Measurements from ENCODE around the gene RPP40. TPM values are rescaled to one million over a fixed set of nuclear protein-coding genes. Genes with fewer than 3 reads are reported as not detected.

RPP40 gene
- total RNA-seq, 6 experiments from 2014 or later: 2.8 to 15.5 (median 5.5) TPM

DNA sequence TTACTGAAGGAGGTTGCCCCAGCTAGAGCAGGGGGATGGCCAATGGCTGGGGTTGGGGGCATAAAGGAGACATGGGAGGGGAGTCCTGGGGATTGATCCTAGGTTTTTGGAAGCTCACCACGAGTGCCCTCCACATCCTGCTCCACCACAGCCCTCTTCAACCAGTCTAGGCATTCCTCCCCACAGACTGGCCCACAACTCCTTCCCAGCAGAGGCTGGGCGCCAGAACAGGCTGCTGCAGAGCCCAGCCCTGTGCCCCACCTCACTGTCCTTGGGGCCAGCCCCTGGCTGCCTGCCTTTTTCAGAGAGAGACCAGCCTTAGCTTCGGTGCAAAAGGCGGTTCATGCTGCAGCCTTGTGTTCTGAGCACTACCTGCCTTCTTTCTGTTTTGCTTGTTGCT lies 16.4 kb downstream of the RPP40 start:
- ATAC-seq: no peak
- DNase-seq: no peak
- Histone ChIP-seq H3K27ac (no peak overlapping the region), H3K27me3 (no peaks in the 10 kb centered on the region), H3K4me3 (no peak overlapping the region), H3K9me3 (no peaks in the 10 kb centered on the region), H3K4me1 (no peaks in the 10 kb centered on the region), H3K36me3 (no peaks in the 10 kb centered on the region)
- WGBS (ENCODE audit: insufficient coverage, low coverage, low lambda C conversion rate, missing lambda C conversion rate): 100% methylated on average over 1 of the region's 4 CpGs
- intact Hi-C loops (cut with DNase I): no loop called here
- TF ChIP-seq POLR2A (IDR thresholded peaks at IDR 0.05): no peak
- TF ChIP-seq, protein P1, sequence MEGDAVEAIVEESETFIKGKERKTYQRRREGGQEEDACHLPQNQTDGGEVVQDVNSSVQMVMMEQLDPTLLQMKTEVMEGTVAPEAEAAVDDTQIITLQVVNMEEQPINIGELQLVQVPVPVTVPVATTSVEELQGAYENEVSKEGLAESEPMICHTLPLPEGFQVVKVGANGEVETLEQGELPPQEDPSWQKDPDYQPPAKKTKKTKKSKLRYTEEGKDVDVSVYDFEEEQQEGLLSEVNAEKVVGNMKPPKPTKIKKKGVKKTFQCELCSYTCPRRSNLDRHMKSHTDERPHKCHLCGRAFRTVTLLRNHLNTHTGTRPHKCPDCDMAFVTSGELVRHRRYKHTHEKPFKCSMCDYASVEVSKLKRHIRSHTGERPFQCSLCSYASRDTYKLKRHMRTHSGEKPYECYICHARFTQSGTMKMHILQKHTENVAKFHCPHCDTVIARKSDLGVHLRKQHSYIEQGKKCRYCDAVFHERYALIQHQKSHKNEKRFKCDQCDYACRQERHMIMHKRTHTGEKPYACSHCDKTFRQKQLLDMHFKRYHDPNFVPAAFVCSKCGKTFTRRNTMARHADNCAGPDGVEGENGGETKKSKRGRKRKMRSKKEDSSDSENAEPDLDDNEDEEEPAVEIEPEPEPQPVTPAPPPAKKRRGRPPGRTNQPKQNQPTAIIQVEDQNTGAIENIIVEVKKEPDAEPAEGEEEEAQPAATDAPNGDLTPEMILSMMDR (IDR thresholded peaks at IDR 0.05): no peak

DNA sequence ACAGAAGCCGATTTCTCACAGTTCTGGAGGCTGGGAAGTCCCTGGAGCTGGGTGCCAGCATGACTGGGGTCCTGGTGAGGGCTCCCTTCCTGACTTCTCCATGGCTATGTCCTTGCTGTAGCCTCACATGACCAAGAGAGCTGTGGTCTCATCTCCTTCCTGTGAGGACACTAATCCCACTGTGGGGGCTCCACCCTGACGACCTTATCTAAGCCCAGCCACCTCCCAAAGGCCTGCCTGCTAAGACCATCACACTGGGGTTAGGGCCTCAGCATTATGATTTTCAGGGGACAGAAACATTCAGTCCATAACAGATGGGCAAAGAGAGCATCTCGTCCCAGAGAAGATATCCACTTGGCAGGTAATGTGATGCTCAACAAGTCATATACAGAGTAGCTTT lies 16.8 kb downstream of the RPP40 start:
- 67% methylated on average over 1 of the region's 3 CpGs for WGBS (ENCODE audit: insufficient coverage, low coverage, low lambda C conversion rate, missing lambda C conversion rate)
- H3K9me3 ChIP-seq: no peaks in the 10 kb centered on the region
- no peak overlapping the region for H3K4me3 ChIP-seq
- intact Hi-C loops (cut with DNase I): no loop called here
- H3K4me1 ChIP-seq: no peaks in the 10 kb centered on the region
- no peaks in the 10 kb centered on the region for H3K36me3 ChIP-seq
- no peak for DNase-seq
- H3K27ac ChIP-seq: no peak overlapping the region
- no peak for TF ChIP-seq POLR2A (IDR thresholded peaks at IDR 0.05)
- TF ChIP-seq, protein P1 (IDR thresholded peaks at IDR 0.05): no peak
- no peak for ATAC-seq
- H3K27me3 ChIP-seq: no peaks in the 10 kb centered on the region

DNA sequence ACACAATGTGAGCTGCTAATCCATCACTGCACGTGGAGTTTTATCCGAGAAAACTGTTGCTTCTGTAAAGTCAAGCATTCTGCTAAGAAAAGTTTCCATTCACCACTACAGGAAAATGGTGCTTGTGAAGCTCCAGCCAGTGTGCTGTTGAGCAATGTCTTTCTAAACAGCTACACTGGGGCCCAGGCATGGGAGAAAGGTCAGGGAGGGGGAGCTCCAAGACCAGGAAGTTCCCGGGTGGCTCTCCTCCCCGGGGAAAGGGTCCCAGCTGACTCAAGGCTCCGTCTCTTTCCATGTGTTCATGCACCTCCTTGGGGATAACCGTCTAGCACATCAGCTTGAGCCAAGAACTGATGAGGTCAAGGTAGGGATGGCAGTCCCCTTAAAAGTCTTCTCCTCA lies 20.5 kb downstream of the RPP40 start:
- Histone ChIP-seq H3K27ac (no peak overlapping the region), H3K36me3 (no peaks in the 10 kb centered on the region), H3K4me1 (no peaks in the 10 kb centered on the region), H3K4me3 (no peak overlapping the region), H3K9me3 (no peaks in the 10 kb centered on the region), H3K27me3 (no peaks in the 10 kb centered on the region)
- no peak for ATAC-seq
- TF ChIP-seq, protein P1 (IDR thresholded peaks at IDR 0.05): no peak
- TF ChIP-seq POLR2A (IDR thresholded peaks at IDR 0.05): no peak
- DNase-seq: no peak
- 64% methylated on average over 2 of the region's 6 CpGs for WGBS (ENCODE audit: insufficient coverage, low coverage, low lambda C conversion rate, missing lambda C conversion rate)
- intact Hi-C loops (cut with DNase I): no loop called here

DNA sequence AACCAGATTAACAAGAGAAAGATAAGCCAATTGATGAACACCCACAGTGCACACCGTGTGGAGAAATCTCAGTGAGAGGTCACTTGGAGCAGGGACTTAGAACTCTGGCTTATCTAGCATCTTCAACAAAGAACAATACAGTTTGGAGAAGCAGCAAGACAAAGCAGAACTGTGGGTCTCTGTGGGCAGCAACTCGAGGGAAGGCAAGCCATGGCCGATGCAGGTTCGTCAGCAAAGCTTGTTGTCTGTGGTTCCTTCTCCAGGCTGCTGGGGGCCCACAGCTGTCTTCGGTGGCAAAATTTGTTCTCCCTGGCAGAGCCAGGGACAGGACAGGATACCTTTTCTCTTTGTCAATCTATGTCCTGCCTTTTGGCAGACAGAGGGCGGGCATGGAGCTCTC lies 22.1 kb downstream of the RPP40 start:
- H3K4me3 ChIP-seq: no peak overlapping the region
- no peaks in the 10 kb centered on the region for H3K4me1 ChIP-seq
- WGBS (ENCODE audit: insufficient coverage, low coverage, low lambda C conversion rate, missing lambda C conversion rate): 51% methylated on average over 3 of the region's 6 CpGs
- no peak for DNase-seq
- no peak overlapping the region for H3K27ac ChIP-seq
- no peak for TF ChIP-seq POLR2A (IDR thresholded peaks at IDR 0.05)
- TF ChIP-seq, protein P1 (IDR thresholded peaks at IDR 0.05): no peak
- no peaks in the 10 kb centered on the region for H3K9me3 ChIP-seq
- H3K36me3 ChIP-seq: no peaks in the 10 kb centered on the region
- H3K27me3 ChIP-seq: no peaks in the 10 kb centered on the region
- no peak for ATAC-seq
- intact Hi-C loops (cut with DNase I): no loop called here

DNA sequence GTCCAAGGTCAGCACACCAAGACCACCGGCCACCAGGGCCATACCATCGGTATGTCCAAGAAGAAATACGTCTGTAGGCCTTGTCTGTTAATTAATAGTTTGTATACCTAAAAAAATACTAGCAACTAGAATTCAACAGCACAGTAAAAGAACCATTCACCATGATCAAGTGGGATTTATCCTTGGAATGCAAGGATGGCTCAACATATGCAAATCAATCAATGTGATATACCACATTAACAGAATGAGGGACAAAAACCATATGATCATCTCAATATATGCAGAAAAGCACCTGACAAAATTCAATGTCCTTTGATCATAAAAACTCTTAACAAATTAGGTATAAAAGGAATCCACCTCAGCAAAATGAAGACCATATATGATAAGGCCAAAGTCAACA lies 24.4 kb downstream of the RPP40 start:
- Histone ChIP-seq H3K4me1 (no peaks in the 10 kb centered on the region), H3K4me3 (no peak overlapping the region), H3K36me3 (no peaks in the 10 kb centered on the region), H3K27me3 (no peaks in the 10 kb centered on the region), H3K9me3 (no peaks in the 10 kb centered on the region), H3K27ac (no peak overlapping the region)
- ATAC-seq (no peak), DNase-seq (no peak)
- 0% methylated on average over 1 of the region's 3 CpGs for WGBS (ENCODE audit: insufficient coverage, low coverage, low lambda C conversion rate, missing lambda C conversion rate)
- intact Hi-C loops (cut with DNase I): no loop called here
- TF ChIP-seq POLR2A (IDR thresholded peaks at IDR 0.05): no peak
- TF ChIP-seq, protein P1 (IDR thresholded peaks at IDR 0.05): no peak
